Mesendoderm (in vitro differentiated cells): ENCODE results near the gene MUSK.
A peak's percentile ranks its signal among the peaks of the same experiment; 100 is the strongest.
"Not testable (repeated sequence)": the region's sequence is repeated elsewhere in the genome, so short reads cannot be mapped to it uniquely, and the experiment has no call there.

Source experiments
- DNase-seq: peaks from one replicate; pipeline ENCODE4 v3.0.0; 2013
- H2AK5ac ChIP-seq: 2 replicates; pipeline ENCODE4 v1.6.1; 2013; ENCODE audit warnings: low read length, inconsistent platforms
- H2BK120ac ChIP-seq: 2 replicates; pipeline ENCODE4 v1.6.1; 2013; ENCODE audit warnings: low read depth, mild to moderate bottlenecking, low read length, moderate library complexity, mixed read lengths
- H2BK15ac ChIP-seq: replicated peaks from 2 replicates; pipeline ENCODE4 v1.6.1; 2013; ENCODE audit warnings: low read depth, mild to moderate bottlenecking, moderate library complexity
- H2BK5ac ChIP-seq: 2 replicates; pipeline ENCODE4 v1.6.1; 2013; ENCODE audit warnings: low read length, inconsistent platforms
- H3K18ac ChIP-seq: 2 replicates; pipeline ENCODE4 v1.6.1; 2013; ENCODE audit warnings: mild to moderate bottlenecking, low read length, mixed read lengths
- H3K23ac ChIP-seq: one replicate; pipeline ENCODE4 v1.6.1; 2013; ENCODE audit warnings: low read length
- H3K27ac ChIP-seq: 2 replicates; pipeline ENCODE4 v1.5.1; 2013; ENCODE audit warnings: low read depth, mild to moderate bottlenecking, inconsistent platforms, low read length, moderate library complexity
- H3K27me3 ChIP-seq: 2 replicates; pipeline ENCODE4 v1.6.1; 2013; ENCODE audit warnings: low read length, control low read depth, mild to moderate bottlenecking, inconsistent platforms; ENCODE audit not compliant: insufficient read depth, poor library complexity
- H3K36me3 ChIP-seq: 2 replicates; pipeline ENCODE4 v1.6.1; 2013; ENCODE audit warnings: low read length, inconsistent platforms; ENCODE audit not compliant: control insufficient read depth, insufficient read depth
- H3K4ac ChIP-seq: one replicate; pipeline ENCODE4 v1.6.1; 2013; ENCODE audit warnings: low read depth, mild to moderate bottlenecking, low read length, moderate library complexity
- H3K4me1 ChIP-seq: 2 replicates; pipeline ENCODE4 v1.6.1; 2013; ENCODE audit warnings: low read depth, low read length, inconsistent platforms; ENCODE audit not compliant: control insufficient read depth
- H3K4me2 ChIP-seq: 2 replicates; pipeline ENCODE4 v1.6.1; 2013; ENCODE audit warnings: low read length
- H3K4me3 ChIP-seq: 2 replicates; pipeline ENCODE4 v1.5.1; 2013; ENCODE audit warnings: mild to moderate bottlenecking, low read length
- H3K56ac ChIP-seq: one replicate; pipeline ENCODE4 v1.6.1; 2013; ENCODE audit warnings: low read length
- H3K79me1 ChIP-seq: 2 replicates; pipeline ENCODE4 v1.6.1; 2013; ENCODE audit warnings: low read length, inconsistent platforms
- H3K79me2 ChIP-seq: 2 replicates; pipeline ENCODE4 v1.6.1; 2013; ENCODE audit warnings: mild to moderate bottlenecking, low read length; ENCODE audit not compliant: control insufficient read depth, insufficient read depth
- H3K9ac ChIP-seq: 2 replicates; pipeline ENCODE4 v1.6.1; 2013; ENCODE audit warnings: low read length, inconsistent platforms
- H4K5ac ChIP-seq: one replicate; pipeline ENCODE4 v1.6.1; 2013; ENCODE audit warnings: low read length
- H4K8ac ChIP-seq: one replicate; pipeline ENCODE4 v1.6.1; 2013; ENCODE audit warnings: low read depth, mild to moderate bottlenecking, control low read depth, low read length, moderate library complexity
- WGBS: extraction: QIAGEN DNeasy Blood & Tissue Kit; methylation state at CpG from one replicate; pipeline ENCODE4 v1.1.7; 2013; ENCODE audit warnings: low lambda C conversion rate, missing lambda C conversion rate; ENCODE audit not compliant: insufficient coverage; ENCODE audit errors: extremely low coverage; 5-methylcytosine and 5-hydroxymethylcytosine counted together

Gene MUSK

DNA sequence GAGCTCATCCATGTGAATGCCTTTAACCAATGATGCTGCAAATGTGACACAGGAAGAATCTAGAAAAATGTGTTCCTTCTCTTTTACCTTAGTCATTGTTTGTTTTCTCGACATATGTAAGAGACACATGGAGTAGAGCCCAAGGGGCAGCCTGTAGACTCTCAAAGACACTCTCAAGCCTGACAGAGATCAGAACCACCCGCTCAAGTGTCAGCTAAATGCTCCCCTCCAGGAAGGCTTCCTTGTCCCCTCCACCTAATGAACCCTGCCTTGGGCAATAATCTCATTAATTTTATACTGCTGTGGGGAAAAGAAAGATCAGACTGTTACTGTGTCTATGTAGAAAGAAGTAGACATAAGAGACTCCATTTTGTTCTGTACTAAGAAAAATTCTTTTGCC, 157.4 kb downstream of the MUSK start:
- no peak overlapping the region for H3K27ac ChIP-seq
- H3K56ac ChIP-seq: no peak overlapping the region

DNA sequence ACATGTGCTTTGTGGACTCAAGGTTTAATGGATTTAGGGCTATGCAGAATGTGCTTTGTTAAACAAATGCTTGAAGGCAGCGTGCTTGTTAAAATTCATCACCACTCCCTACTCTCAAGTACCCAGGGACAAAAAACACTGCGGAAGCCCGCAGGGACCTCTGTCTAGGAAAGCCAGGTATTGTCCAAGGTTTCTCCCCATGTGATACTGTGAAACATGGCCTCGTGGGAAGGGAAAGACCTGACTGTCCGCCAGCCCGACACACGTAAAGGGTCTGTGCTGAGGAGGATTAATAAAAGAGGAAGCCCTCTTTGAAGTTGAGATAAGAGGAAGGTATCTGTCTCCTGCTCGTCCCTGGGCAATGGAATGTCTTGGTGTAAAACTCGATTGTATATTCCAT, 157.8 kb downstream of the MUSK start:
- not testable (repeated sequence) for H3K4me3 ChIP-seq, DNase-seq, H3K56ac ChIP-seq, H3K36me3 ChIP-seq, H2BK120ac ChIP-seq, H3K27me3 ChIP-seq, H3K9ac ChIP-seq, H3K27ac ChIP-seq, H2BK5ac ChIP-seq, H4K5ac ChIP-seq, H3K23ac ChIP-seq, H3K18ac ChIP-seq, H3K79me1 ChIP-seq, H4K8ac ChIP-seq, H2AK5ac ChIP-seq, H3K4me1 ChIP-seq, H2BK15ac ChIP-seq, H3K4me2 ChIP-seq, H3K4ac ChIP-seq, H3K79me2 ChIP-seq
- WGBS: no CpG with 5 or more reads among the region's 9 CpGs

More for the DNA sequence above, 157.4 kb downstream of the MUSK start:
- Histone ChIP-seq H3K4me2 (no peak overlapping the region), H4K5ac (no peak overlapping the region), H3K4me1 (no peaks in the 10 kb centered on the region), H2BK15ac (no peak overlapping the region), H2BK120ac (no peak overlapping the region), H2BK5ac (no peak overlapping the region), H2AK5ac (no peak overlapping the region), H3K79me2 (no peaks in the 10 kb centered on the region), H3K27me3 (no peaks in the 10 kb centered on the region), H3K36me3 (no peaks in the 10 kb centered on the region), H3K79me1 (no peaks in the 10 kb centered on the region), H3K18ac (no peak overlapping the region), H3K4ac (no peak overlapping the region), H3K4me3 (no peak overlapping the region), H4K8ac (no peak overlapping the region), H3K9ac (no peak overlapping the region), H3K23ac (no peak overlapping the region)
- DNase-seq: no peak
- WGBS: no CpG with 5 or more reads among the region's 2 CpGs

DNA sequence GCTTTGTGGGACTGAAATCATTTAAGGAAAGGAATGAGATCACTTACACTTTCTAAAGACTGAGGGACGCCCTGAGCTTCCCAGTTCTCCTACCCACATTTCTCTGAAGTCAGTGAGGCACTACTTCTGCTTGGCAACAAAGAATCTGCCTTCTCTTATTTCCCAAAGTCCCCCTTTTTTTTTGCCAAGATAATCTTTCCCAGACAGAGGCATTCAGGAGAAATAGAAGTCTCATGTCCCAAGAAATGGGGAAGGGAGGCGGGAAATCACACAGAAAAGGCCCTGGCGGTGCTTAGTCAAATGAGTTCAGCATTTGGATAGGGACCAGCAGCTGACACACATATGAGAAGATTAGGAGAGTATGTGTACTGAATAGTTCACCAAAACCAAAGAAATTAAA, 159.7 kb downstream of the MUSK start:
- Histone ChIP-seq H3K9ac (no peak overlapping the region), H4K5ac (no peak overlapping the region), H2BK15ac (no peak overlapping the region), H3K56ac (no peak overlapping the region), H3K27ac (no peak overlapping the region), H2AK5ac (no peak overlapping the region), H3K4me2 (no peak overlapping the region), H3K23ac (no peak overlapping the region), H3K4me3 (no peak overlapping the region), H3K4me1 (no peaks in the 10 kb centered on the region), H3K79me2 (no peaks in the 10 kb centered on the region), H4K8ac (no peak overlapping the region), H3K79me1 (no peaks in the 10 kb centered on the region), H3K36me3 (no peaks in the 10 kb centered on the region), H2BK5ac (no peak overlapping the region), H3K4ac (no peak overlapping the region), H3K27me3 (no peaks in the 10 kb centered on the region), H3K18ac (no peak overlapping the region), H2BK120ac (no peak overlapping the region)
- no CpG with 5 or more reads among the region's 3 CpGs for WGBS
- DNase-seq: no peak

DNA sequence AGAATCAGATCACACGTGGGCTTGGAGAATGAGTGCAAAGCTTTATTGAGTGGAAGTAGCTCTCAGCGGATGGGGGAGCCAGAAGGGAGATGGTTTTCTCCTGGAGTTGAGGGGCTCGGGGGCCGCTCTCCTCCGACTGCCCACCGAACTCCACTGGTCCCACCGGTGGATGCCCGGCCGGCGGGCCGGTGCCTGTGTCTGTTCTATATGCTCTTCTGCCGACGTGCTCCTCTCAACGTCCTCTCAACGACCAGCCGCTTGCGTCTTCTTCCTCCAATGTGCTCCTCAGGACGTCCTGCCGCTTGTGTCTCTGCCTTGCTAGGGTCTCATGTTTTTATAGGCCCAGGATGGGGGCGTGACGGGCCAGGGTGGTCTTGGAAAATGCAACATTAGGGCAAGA, 161.9 kb downstream of the MUSK start:
- H3K4ac ChIP-seq: no peak overlapping the region
- DNase-seq: no peak
- no peak overlapping the region for H2BK5ac ChIP-seq
- no peak overlapping the region for H3K27ac ChIP-seq
- WGBS: no CpG with 5 or more reads among the region's 21 CpGs
- no peak overlapping the region for H4K5ac ChIP-seq
- no peaks in the 10 kb centered on the region for H3K27me3 ChIP-seq
- H3K4me2 ChIP-seq: no peak overlapping the region
- H3K56ac ChIP-seq: no peak overlapping the region
- H3K4me1 ChIP-seq: no peaks in the 10 kb centered on the region
- H3K23ac ChIP-seq: no peak overlapping the region
- H2BK120ac ChIP-seq: no peak overlapping the region
- H2BK15ac ChIP-seq: no peak overlapping the region
- no peak overlapping the region for H2AK5ac ChIP-seq
- H3K4me3 ChIP-seq: no peak overlapping the region
- no peak overlapping the region for H3K18ac ChIP-seq
- H3K9ac ChIP-seq: no peak overlapping the region
- H3K36me3 ChIP-seq: no peaks in the 10 kb centered on the region
- H3K79me1 ChIP-seq: no peaks in the 10 kb centered on the region
- no peaks in the 10 kb centered on the region for H3K79me2 ChIP-seq
- H4K8ac ChIP-seq: no peak overlapping the region

DNA sequence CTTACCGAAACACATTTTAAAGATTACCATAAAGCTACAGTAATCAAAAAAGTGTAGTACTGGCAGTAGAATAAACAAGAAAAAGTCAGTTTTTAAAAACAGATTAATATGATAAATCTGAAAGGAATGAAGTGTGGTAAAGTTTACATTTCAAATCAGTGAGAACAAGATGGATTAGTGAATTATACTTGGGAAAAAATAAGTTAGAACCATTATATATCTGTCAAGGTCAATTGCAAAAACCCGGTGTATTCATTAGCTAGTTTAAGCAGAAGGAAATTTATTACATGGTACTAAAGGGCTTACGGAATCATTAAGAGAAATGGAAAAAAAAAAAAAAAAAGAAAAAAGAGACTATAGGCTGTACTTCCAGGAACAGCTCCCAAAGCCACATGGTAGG, 164.3 kb downstream of the MUSK start:
- Histone ChIP-seq H3K4ac (no peak overlapping the region), H2BK120ac (no peak overlapping the region), H3K9ac (no peak overlapping the region), H3K4me2 (no peak overlapping the region), H3K79me2 (no peaks in the 10 kb centered on the region), H3K27ac (no peak overlapping the region), H3K27me3 (peaks cover 2% of the 10 kb centered on the region), H2BK15ac (no peak overlapping the region), H4K8ac (no peak overlapping the region), H4K5ac (no peak overlapping the region), H3K18ac (no peak overlapping the region), H2BK5ac (no peak overlapping the region), H3K4me3 (no peak overlapping the region), H3K4me1 (no peaks in the 10 kb centered on the region), H3K23ac (no peak overlapping the region), H3K56ac (no peak overlapping the region), H3K79me1 (no peaks in the 10 kb centered on the region), H3K36me3 (no peaks in the 10 kb centered on the region), H2AK5ac (no peak overlapping the region)
- WGBS: no CpG with 5 or more reads among the region's 3 CpGs
- no peak for DNase-seq

DNA sequence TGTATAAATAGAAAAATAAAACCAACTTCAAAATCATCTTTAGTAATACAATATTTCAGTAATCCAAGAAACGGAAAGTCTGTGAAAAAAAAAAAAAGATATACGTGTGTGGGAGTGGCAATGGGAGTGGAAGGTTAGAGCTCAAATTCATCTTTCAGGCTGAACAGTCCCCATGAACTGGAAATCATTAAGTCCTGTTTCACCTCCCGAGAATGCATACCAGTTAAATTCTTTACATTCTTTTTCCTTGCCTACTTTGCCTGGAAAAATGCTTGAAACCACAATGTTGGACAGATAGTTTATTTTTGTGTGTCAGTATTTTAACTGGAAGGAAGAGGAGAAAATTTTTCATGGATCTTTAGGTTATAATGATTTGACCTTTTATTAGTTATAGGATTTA, 166.8 kb downstream of the MUSK start:
- H3K18ac ChIP-seq: no peak overlapping the region
- peak; percentile 34 for DNase-seq
- no peak overlapping the region for H3K4me2 ChIP-seq
- no peak overlapping the region for H2BK15ac ChIP-seq
- H2BK120ac ChIP-seq: no peak overlapping the region
- H4K5ac ChIP-seq: no peak overlapping the region
- no peaks in the 10 kb centered on the region for H3K79me1 ChIP-seq
- H3K9ac ChIP-seq: no peak overlapping the region
- no peaks in the 10 kb centered on the region for H3K36me3 ChIP-seq
- H2BK5ac ChIP-seq: no peak overlapping the region
- no peak overlapping the region for H3K27ac ChIP-seq
- H3K23ac ChIP-seq: no peak overlapping the region
- H3K27me3 ChIP-seq: peaks cover 2% of the 10 kb centered on the region
- no peak overlapping the region for H3K4me3 ChIP-seq
- H3K4me1 ChIP-seq: no peaks in the 10 kb centered on the region
- H3K4ac ChIP-seq: no peak overlapping the region
- no peak overlapping the region for H3K56ac ChIP-seq
- H2AK5ac ChIP-seq: no peak overlapping the region
- no CpG with 5 or more reads among the region's 3 CpGs for WGBS
- no peak overlapping the region for H4K8ac ChIP-seq
- H3K79me2 ChIP-seq: no peaks in the 10 kb centered on the region
